ENCODE data around the gene PCDHB15.

DNA sequence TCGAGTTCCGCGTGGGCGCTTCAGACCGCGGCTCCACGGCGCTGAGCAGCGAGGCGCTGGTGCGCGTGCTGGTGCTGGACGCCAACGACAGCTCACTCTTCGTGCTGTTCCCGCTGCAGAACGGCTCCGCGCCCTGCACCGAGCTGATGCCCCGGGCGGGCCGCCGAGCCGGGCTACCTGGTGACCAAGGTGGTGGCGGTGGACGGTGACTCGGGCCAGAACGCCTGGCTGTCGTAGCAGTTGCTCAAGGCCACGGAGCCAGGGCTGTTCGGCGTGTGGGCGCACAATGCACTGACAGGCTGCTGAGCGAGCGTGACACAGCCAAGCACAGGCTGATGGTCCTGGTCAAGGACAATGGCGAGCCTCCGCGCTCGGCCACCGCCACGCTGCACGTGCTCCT, 3.7 kb upstream of the PCDHB15 start:
- no peak for TF ChIP-seq EZH2 (IDR thresholded peaks at IDR 0.05; ENCODE audit: borderline replicate concordance, low read depth, low read length, poor library complexity, severe bottlenecking)
- TF ChIP-seq, protein P1, sequence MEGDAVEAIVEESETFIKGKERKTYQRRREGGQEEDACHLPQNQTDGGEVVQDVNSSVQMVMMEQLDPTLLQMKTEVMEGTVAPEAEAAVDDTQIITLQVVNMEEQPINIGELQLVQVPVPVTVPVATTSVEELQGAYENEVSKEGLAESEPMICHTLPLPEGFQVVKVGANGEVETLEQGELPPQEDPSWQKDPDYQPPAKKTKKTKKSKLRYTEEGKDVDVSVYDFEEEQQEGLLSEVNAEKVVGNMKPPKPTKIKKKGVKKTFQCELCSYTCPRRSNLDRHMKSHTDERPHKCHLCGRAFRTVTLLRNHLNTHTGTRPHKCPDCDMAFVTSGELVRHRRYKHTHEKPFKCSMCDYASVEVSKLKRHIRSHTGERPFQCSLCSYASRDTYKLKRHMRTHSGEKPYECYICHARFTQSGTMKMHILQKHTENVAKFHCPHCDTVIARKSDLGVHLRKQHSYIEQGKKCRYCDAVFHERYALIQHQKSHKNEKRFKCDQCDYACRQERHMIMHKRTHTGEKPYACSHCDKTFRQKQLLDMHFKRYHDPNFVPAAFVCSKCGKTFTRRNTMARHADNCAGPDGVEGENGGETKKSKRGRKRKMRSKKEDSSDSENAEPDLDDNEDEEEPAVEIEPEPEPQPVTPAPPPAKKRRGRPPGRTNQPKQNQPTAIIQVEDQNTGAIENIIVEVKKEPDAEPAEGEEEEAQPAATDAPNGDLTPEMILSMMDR (conservative IDR thresholded peaks at IDR 0.05; ENCODE audit: low read depth, low read length) = no peak
